K562 (cell line): ENCODE results near the gene CCNY. TPM values are rescaled to one million over a fixed set of nuclear protein-coding genes. Genes with fewer than 3 reads are reported as not detected.

ENCODE experiments used
- CBX1 ChIP-seq: sonication (generic); IDR thresholded peaks from 2 replicates; pipeline ENCODE4 v1.6.1; 2016; ENCODE audit warnings: antibody characterized with exemption, low read depth, mild to moderate bottlenecking
- CGGBP1 ChIP-seq: fragments of 250-450 bp; sonication (Bioruptor Pico); IDR thresholded peaks from 2 replicates; pipeline ENCODE4 v1.9.0; 2021; ENCODE audit warnings: mild to moderate bottlenecking
- CREB5 ChIP-seq: fragments of 250-450 bp; sonication (Bioruptor Pico); IDR thresholded peaks from 2 replicates; pipeline ENCODE4 v1.5.0; 2020; ENCODE audit warnings: mild to moderate bottlenecking
- ELF1 ChIP-seq: fragments of 200-800 bp; sonication (Bioruptor generic); IDR thresholded peaks from 2 replicates; pipeline ENCODE4 v1.6.1; 2016; ENCODE audit warnings: missing genetic modification characterization, missing compliant biosample characterization
- FOXP1 ChIP-seq: sonication (generic); formaldehyde crosslinking; IDR thresholded peaks from 2 replicates; pipeline ENCODE4 v1.8.0; 2022; ENCODE audit warnings: mild to moderate bottlenecking, missing genetic modification reagents
- HBP1 ChIP-seq: fragments of 450-650 bp; formaldehyde crosslinking; IDR thresholded peaks from 2 replicates; pipeline ENCODE4 v1.4.0; 2022; ENCODE audit warnings: missing genetic modification characterization
- NR2C1 ChIP-seq, 2 experiments: fragments of 450-650 bp; IDR thresholded peaks; 2 replicates each; pipeline ENCODE4 v1.6.1; 2017; ENCODE audit warnings: mild to moderate bottlenecking in 2 of 2, antibody characterized with exemption in 1 of 2, inconsistent platforms in 1 of 2, missing compliant biosample characterization in 1 of 2, missing genetic modification characterization in 1 of 2
- RBBP5 ChIP-seq: fragments of 200-600 bp; sonication (generic); IDR thresholded peaks from 2 replicates; pipeline ENCODE4 v1.6.1; 2012; ENCODE audit warnings: borderline replicate concordance, mild to moderate bottlenecking, low read length, control low read depth, inconsistent platforms; ENCODE audit not compliant: insufficient read depth, poor library complexity, severe bottlenecking
- RBM14 ChIP-seq: fragments of 200-400 bp; formaldehyde crosslinking; IDR thresholded peaks from 2 replicates; pipeline ENCODE4 v1.6.1; 2018; ENCODE audit warnings: low read depth, mild to moderate bottlenecking, low read length, moderate library complexity, borderline replicate concordance; ENCODE audit not compliant: insufficient read depth
- SOX6 ChIP-seq: fragments of 450-650 bp; IDR thresholded peaks from 2 replicates; pipeline ENCODE4 v1.6.1; 2014; ENCODE audit warnings: mild to moderate bottlenecking
- SRSF9 ChIP-seq: fragments of 200-400 bp; formaldehyde crosslinking; IDR thresholded peaks from 2 replicates; pipeline ENCODE4 v1.6.1; 2017; ENCODE audit warnings: low read depth, low read length, borderline replicate concordance
- ZBTB34 ChIP-seq: fragments of 250-450 bp; sonication (Bioruptor Pico); IDR thresholded peaks from 2 replicates; pipeline ENCODE4 v1.8.0; 2021; ENCODE audit warnings: mild to moderate bottlenecking, moderate library complexity
- ZNF384 ChIP-seq: IDR thresholded peaks from 2 replicates; pipeline ENCODE4 v1.6.1; 2012; ENCODE audit warnings: low read depth, low read length, improper control_type of control experiment
- ZNF507 ChIP-seq: conservative IDR thresholded peaks from 2 replicates; pipeline ENCODE4 v1.6.1; 2017; ENCODE audit warnings: missing genetic modification characterization, missing compliant biosample characterization
- ZNF511 ChIP-seq: sonication (generic); formaldehyde crosslinking; IDR thresholded peaks from 2 replicates; pipeline ENCODE4 v1.8.0; 2022; ENCODE audit warnings: mild to moderate bottlenecking, missing genetic modification reagents
- ZNF75A ChIP-seq: fragments of 450-650 bp; formaldehyde crosslinking; IDR thresholded peaks from 2 replicates; pipeline ENCODE4 v1.4.0; 2020; ENCODE audit warnings: mild to moderate bottlenecking
- polyA plus RNA-seq, 8 experiments: library from polyadenylated mRNA; depleted of rRNA in 4 of 8; stranded (reverse) in 5 of 8; unstranded in 3 of 8; fragments of >200 nt; fragmentation: Nextera tagmentation in 2 of 8; fragmentation: Illumina TruSeq in 1 of 8; extraction: Ambion mirVana in 2 of 8; extraction: Trizol in 1 of 8; gene quantifications; 2 replicates each; pipeline versions ENCODE4 v1.2.1 to v1.2.3, GENCODE V29; 2011 to 2014; ENCODE audit warnings: inconsistent platforms in 1 of 8, missing spikeins in 1 of 8
- total RNA-seq, 7 experiments: library from RNA; depleted of rRNA in 6 of 7; stranded (reverse); fragments of >200 nt in 6 of 7; fragmentation: Illumina TruSeq in 2 of 7; extraction: Trizol in 2 of 7; gene quantifications; 2 replicates each; pipeline versions ENCODE4 v1.2.1 to v1.2.3, GENCODE V29; 2011 to 2021; ENCODE audit warnings: low replicate concordance in 1 of 7

The CCNY gene
- total and polyA plus RNA-seq, 9 of the 15 experiments (the other 6 are each of a cell fraction or from before 2014, with no cell fraction given) = 8.4 to 109 (median 38.6) TPM

GRCh38 chr10:35413985-35414861, 77.9 kb downstream of the CCNY start (continued):
- TF ChIP-seq CGGBP1 (no peak), SRSF9 (no peak), RBM14 (no peak), ZNF384 (no peak), SOX6 (peak; percentile 99), CREB5 (CRISPR knock-in tag) (no peak), HBP1 (no peak), RBBP5 (no peak), CBX1 (no peak), ELF1 (tag) (no peak), ZNF511 (CRISPR knock-in tag) (no peak), FOXP1 (no peak), ZNF75A (CRISPR knock-in tag) (no peak), ZBTB34 (CRISPR knock-in tag) (no peak), ZNF507 (tag) (no peak), NR2C1 (IDR thresholded peaks at IDR 0.05) (no peak), NR2C1 (tag; IDR thresholded peaks at IDR 0.05) (no peak)
